Cardiac septum (tissue), 1 donor: Measurements from ENCODE around the gene SFXN3. TPM values are rescaled to one million over a fixed set of nuclear protein-coding genes. Genes with fewer than 3 reads are reported as not detected.

Experiments used
- DNase-seq: peaks from one replicate; pipeline ENCODE4 v3.0.0-alpha.2; 2020; ENCODE audit warnings: low spot score
- intact Hi-C: fragments of 100-400 bp; cut with DNase I; formaldehyde crosslinking; loops from one replicate; pipeline ENCODE4 v1.14.0; 2022
- total RNA-seq: library from RNA; stranded (reverse); fragmentation: NEBNext Ultra II Directional; extraction: Animal tissue kit (Norgen Biotek cat#: 25700); gene quantifications from one replicate; pipeline ENCODE4 v1.2.1, GENCODE V29; 2021
- donor health status: DM: no; HTN: no; CAD: no.

The SFXN3 gene
- total RNA-seq, 1 donor from 2014 or later, result 30.8 TPM

- DNase-seq, result no peak
- intact Hi-C loops, result no loop called here
These were observed 54.8 kb downstream of the SFXN3 start for GRCh38 chr10:101085846-101086245.

- intact Hi-C loops, result no loop called here
- no peak for DNase-seq
These were observed 56.3 kb downstream of the SFXN3 start for GRCh38 chr10:101087376-101087775.

- no peak for DNase-seq
- intact Hi-C loops, result no loop called here
These were observed 56.9 kb downstream of the SFXN3 start for GRCh38 chr10:101087965-101088364.

- intact Hi-C loops, result no loop called here
- DNase-seq, result no peak
These were observed 58.7 kb downstream of the SFXN3 start for GRCh38 chr10:101089520-101090299.

GRCh38 chr10:101090597-101090996, 59.6 kb downstream of the SFXN3 start:
- intact Hi-C loops, result no loop called here

More at GRCh38 chr10:101090597-101090996, 59.6 kb downstream of the SFXN3 start:
- DNase-seq, result no peak

Other genes starting within 250 kb of the SFXN3 start
- gene SLF2, start 118.3 kb upstream of the SFXN3 start, total RNA-seq, result 22.8 TPM
- gene SEMA4G, start 61.7 kb upstream of the SFXN3 start, total RNA-seq, result 1.0 TPM
- 51.7 TPM for gene MRPL43, start 43.7 kb upstream of the SFXN3 start, total RNA-seq
- gene TWNK, start 43.7 kb upstream of the SFXN3 start, total RNA-seq, result 5.2 TPM
- gene LZTS2, start 31.4 kb upstream of the SFXN3 start, total RNA-seq, result 47.2 TPM
- gene PDZD7, start 105 bp upstream of the SFXN3 start, total RNA-seq, result 0.40 TPM
- 12.1 TPM for gene KAZALD1, start 30.8 kb downstream of the SFXN3 start, total RNA-seq
- not detected for gene TLX1, start 100.1 kb downstream of the SFXN3 start, total RNA-seq
- gene LBX1, start 198.2 kb downstream of the SFXN3 start, total RNA-seq, result 0.13 TPM